Measurements from ENCODE around the gene TAS2R46.
"Not testable (repeated sequence)": the region's sequence is repeated elsewhere in the genome, so short reads cannot be mapped to it uniquely, and the experiment has no call there.

DNA sequence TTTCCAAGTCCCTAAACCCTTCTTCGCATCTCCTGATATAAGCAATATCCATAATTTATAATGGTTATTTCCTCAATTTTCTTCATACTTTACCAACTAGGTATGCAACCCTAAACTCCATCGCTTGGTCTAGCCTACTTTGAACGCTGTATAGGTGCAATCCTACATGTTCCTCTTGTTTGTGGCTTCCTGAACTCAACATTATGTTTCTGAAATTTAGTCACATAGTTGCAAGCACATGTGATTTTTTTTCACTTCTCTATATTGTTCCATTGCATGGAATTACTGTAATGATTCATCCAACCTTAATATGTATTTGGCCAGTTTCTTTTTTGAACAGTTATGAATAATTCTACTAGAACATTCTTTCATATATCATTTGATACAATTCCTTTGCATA is 28.1 kb downstream of the TAS2R46 start:
- TF ChIP-seq, protein P1, sequence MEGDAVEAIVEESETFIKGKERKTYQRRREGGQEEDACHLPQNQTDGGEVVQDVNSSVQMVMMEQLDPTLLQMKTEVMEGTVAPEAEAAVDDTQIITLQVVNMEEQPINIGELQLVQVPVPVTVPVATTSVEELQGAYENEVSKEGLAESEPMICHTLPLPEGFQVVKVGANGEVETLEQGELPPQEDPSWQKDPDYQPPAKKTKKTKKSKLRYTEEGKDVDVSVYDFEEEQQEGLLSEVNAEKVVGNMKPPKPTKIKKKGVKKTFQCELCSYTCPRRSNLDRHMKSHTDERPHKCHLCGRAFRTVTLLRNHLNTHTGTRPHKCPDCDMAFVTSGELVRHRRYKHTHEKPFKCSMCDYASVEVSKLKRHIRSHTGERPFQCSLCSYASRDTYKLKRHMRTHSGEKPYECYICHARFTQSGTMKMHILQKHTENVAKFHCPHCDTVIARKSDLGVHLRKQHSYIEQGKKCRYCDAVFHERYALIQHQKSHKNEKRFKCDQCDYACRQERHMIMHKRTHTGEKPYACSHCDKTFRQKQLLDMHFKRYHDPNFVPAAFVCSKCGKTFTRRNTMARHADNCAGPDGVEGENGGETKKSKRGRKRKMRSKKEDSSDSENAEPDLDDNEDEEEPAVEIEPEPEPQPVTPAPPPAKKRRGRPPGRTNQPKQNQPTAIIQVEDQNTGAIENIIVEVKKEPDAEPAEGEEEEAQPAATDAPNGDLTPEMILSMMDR (conservative IDR thresholded peaks at IDR 0.05; ENCODE audit: low read depth, low read length) = not testable (repeated sequence)
- not testable (repeated sequence) for TF ChIP-seq EZH2 (IDR thresholded peaks at IDR 0.05; ENCODE audit: borderline replicate concordance, low read depth, low read length, poor library complexity, severe bottlenecking)
